Right ventricle myocardium inferior (tissue), 1 donor: Measurements from ENCODE around the gene CDCP2. TPM values are rescaled to one million over a fixed set of nuclear protein-coding genes. Genes with fewer than 3 reads are reported as not detected.

Experiments used
- ATAC-seq: fragments of 200-7000 bp; cut with Tn5 transposase; one replicate; pipeline ENCODE4 v1.9.1; 2020; ENCODE audit warnings: mild to moderate bottlenecking, moderate library complexity
- DNase-seq: peaks from one replicate; pipeline ENCODE4 v3.0.0; 2021; ENCODE audit errors: missing footprints
- intact Hi-C: fragments of 100-400 bp; cut with DNase I; formaldehyde crosslinking; loops from one replicate; pipeline ENCODE4 v1.11.0; 2022
- total RNA-seq: library from RNA; stranded (reverse); fragmentation: NEBNext Ultra II Directional; extraction: Animal tissue kit (Norgen Biotek cat#: 25700); gene quantifications from one replicate; pipeline ENCODE4 v1.2.1, GENCODE V29; 2021
- donor health status: DM: no; HTN: yes; CAD: no; lungs with severe emphysema.

Gene CDCP2
- total RNA-seq, 1 donor from 2014 or later: not detected

DNA sequence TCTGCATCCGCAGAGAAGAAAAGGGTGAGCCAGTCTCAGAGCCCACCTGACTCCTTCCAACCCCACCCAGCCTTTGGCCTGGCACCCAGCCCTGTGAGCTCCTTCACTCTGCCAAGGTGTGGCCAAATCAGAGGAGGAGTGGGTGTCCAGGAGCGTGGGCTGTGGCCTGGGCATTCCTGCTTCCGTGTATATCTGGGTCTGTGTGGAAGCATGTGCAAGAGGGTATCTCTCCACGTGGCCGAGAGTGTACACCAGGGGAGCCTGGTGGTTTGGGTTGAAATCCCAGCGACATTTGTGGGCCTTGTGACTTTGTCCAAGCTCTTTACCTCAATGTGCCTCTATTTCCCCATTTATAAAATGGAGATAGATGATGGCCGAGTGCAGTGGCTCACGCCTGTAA is 29.8 kb downstream of the CDCP2 start:
- ATAC-seq: no peak
- DNase-seq: no peak
- intact Hi-C loops: loop anchor here (5.0 kb wide), 2 partner anchors 284 to 689 kb away; partner anchors contain the start of gene SSBP3

GRCh38 chr1:54122135-54122751 is 30.6 kb downstream of the CDCP2 start:
- ATAC-seq (no peak), DNase-seq (no peak)
- intact Hi-C loops: loop anchor here (5.0 kb wide), 2 partner anchors 285 to 690 kb away; partner anchors contain the start of gene SSBP3

DNA sequence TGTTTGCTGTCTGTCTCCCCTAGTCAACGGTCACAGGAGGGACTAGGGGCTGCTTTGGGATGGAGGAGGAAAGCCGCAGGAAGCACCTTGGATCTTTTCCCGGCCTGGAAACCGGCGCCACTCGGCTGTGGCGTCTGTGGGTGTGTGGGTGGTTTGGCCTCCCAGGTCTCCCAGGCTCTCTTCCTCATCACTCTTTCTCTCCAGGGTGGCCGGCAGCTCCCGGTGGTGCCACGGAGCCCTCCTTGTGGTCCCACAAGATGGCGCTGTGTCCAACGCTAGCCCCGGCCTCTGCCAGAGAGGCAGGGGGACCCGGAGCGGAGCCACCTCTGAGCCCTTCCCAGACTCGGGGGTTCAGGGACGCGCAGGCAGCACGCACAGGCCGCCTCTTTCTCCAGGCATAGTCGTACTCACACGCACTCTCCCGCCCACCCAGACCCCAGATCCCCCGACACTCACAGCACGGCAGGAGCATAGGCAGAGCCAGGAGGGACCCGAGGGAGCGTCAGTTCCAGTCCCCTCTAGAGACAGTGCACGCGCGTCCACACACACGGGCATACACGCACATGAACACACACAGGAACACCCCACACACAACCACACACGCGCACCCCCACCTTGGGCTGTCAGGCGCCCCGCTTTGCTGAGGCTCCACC is 31.2 kb downstream of the CDCP2 start:
- intact Hi-C loops: loop anchor here (1.0 to 5.0 kb wide), 3 partner anchors 286 to 691 kb away; partner anchors contain the start of gene SSBP3
- ATAC-seq: peak; percentile 89
- peak; percentile 86 for DNase-seq

DNA sequence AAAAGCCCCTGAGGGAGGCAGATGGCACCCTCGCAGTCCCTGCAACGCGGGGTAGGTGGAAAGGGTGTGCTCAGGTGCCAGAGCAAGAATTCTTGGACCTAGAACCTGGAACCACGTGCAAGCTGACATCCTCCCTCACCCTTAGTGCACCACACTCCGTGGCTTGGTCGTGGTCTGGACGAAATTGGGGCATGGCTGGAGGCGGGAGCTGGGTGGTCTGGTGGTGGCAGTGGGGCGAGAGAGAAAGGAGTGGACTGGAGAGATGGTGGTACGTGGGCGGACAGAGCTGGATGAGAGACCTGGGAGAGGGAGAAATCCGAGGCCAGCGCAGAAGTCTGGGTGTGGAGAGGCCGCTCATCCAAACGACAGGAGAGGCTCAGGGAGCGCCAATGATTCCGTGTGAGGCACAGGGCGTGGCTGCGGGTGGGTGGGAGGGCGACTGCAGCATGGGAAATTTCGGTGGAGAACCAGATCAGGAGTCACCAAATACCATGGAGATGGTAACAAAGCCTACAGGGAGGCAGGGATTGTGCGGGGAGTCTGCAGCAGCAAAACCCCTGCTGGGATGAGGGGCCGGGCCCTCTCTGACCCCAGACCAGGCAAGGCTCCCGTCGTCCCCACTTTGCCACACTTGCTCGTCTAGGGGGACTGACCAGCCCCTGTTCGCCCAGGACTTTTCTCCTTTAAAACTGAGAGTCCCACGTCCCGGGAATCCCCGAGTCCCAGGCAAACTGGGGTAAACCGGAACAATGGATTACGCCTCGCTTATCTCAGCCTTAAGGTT is 31.9 kb downstream of the CDCP2 start:
- intact Hi-C loops: loop anchor here (1.0 to 5.0 kb wide), 3 partner anchors 286 to 691 kb away; partner anchors contain the start of gene SSBP3
- DNase-seq (no peak), ATAC-seq (no peak)

DNA sequence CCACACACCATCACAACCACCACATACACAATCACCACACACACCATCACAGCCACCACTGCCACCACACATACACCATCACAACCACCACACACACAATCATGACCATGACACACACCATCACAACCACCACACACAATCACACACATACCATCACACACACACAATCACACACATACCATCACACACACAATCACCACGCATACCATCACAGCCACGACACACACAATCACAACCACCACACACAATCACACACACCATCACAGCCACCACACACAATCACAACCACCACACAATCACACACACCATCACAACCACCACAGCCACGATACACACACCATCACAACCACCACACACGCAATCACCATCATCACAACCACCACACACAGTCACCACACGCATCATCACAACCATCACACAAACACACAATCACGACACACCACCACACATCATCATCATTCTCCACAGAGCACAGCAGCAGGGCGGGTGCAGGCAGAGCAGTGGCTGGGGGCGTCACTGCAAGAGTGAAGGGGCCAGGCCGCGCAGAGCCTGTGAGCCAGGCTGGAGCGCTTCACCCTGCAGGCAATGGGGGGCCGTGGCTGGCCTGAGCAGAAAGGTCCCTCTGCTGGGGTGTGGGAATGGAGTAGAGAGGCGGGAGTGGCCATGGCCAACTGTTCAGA is 32.6 kb downstream of the CDCP2 start:
- no peak for DNase-seq
- ATAC-seq: no peak
- intact Hi-C loops: loop anchor here (5.0 kb wide), 2 partner anchors 287 to 692 kb away; partner anchors contain the start of gene SSBP3

- intact Hi-C loops: no loop called here
- DNase-seq (no peak), ATAC-seq (no peak)
These were observed 34.1 kb downstream of the CDCP2 start for GRCh38 chr1:54118704-54119103.

- intact Hi-C loops: no loop called here
- ATAC-seq: no peak
- no peak for DNase-seq
These were observed 34.8 kb downstream of the CDCP2 start for GRCh38 chr1:54117815-54118563.

DNA sequence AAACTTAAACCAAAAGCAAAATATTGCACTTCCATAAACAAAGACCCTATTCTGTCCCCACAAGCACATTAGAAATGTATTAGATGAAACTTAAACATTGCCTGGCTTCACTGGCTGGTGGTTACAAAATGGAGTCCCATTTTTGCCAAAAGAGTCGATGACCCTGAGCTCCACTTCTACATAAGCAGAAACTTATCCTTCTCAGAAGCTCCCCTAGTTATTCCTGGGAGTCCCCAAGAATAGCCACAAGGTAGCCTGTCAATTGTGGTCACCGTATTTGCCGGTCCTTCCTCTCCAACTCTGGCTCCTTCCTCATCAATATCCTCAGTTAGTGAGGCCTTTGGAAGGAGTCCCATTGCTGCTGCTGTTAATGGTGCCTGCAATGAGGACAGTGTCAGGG is 37.3 kb downstream of the CDCP2 start:
- intact Hi-C loops: no loop called here
- no peak for DNase-seq
- ATAC-seq: no peak

DNA sequence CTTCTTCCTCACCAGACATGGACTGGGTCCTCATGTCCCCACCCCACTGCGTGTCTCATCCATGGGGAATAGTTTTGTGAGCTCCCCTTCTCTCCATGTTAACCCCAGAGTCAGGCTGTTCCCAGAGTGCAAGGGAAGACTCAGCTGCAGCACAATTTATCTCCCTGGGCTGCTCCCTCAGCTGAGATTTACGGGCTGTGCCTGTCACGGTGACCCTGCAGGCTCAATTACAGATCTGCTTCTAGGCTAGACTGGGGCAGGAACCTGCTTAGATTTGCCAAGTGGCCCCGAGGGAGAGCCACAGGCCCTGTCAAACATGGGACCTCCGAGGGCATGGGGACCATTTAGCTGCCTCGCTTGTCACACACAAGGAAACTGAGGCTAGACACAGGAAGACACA is 37.8 kb downstream of the CDCP2 start:
- intact Hi-C loops: no loop called here

DNA sequence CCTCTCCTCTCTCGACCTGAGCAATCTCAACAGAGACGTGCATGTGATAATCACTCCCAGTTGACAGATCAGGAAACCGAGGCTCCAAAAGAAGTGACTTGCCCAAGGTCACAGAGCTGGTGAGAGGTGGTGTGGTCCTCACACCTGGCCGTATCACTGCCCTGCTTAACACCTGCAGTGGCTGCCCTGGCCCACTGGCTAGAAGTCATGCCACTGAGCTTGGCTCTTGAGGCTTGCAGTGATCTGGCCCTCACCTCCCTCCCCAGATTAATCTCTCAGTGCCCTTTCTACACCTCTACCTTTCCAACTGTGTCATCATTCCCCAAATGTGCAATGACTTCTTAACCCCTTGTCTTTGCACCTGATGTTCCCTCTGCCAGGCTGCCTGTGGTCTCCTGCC is 38.8 kb downstream of the CDCP2 start:
- ATAC-seq: no peak
- intact Hi-C loops: no loop called here
- no peak for DNase-seq

More for the DNA sequence above, 37.8 kb downstream of the CDCP2 start:
- no peak for DNase-seq
- ATAC-seq: no peak

DNA sequence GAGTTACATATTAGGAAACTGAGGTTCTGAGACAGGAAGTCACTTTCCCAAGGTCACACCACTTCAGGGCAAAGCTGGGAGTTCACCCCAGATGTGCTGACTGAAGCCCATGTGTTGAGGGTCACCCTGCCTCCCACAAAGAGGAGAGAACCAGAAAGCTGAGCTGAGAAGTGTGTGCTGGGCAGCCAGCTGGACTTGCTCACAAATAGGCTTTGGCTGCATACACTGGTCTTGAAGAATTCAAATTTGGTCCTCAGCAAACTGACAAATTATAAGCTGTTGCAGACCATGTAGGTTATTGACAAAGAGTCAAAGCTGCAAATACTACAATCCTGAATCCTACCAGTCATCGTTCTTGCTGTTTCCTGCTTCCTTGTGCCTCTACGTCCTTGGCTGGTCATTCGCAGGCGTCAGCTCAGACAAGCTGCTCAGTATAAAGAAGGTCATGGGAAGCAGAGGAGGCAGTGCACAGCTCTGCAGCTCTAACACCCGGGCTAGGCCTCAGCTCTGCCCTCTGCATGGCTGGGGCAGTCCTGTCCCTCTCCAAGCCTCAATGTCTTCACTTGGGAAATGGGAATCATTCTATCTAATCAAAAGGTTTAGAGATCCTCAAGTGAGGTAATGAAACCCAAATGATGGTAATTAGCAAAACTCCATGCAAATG is 40.0 kb downstream of the CDCP2 start:
- ATAC-seq (no peak), DNase-seq (no peak)
- intact Hi-C loops: no loop called here

GRCh38 chr1:54112027-54112426 is 40.8 kb downstream of the CDCP2 start:
- ATAC-seq (no peak), DNase-seq (no peak)
- intact Hi-C loops: no loop called here

GRCh38 chr1:54111624-54112023 is 41.2 kb downstream of the CDCP2 start:
- DNase-seq (no peak), ATAC-seq (no peak)
- intact Hi-C loops: no loop called here

- DNase-seq (no peak), ATAC-seq (no peak)
- intact Hi-C loops: no loop called here
These were observed 41.8 kb downstream of the CDCP2 start for GRCh38 chr1:54110996-54111395.

GRCh38 chr1:54109129-54110090 is 43.4 kb downstream of the CDCP2 start:
- no peak for ATAC-seq

GRCh38 chr1:54108156-54108555 is 44.6 kb downstream of the CDCP2 start:
- intact Hi-C loops: no loop called here
- DNase-seq (no peak), ATAC-seq (no peak)

More at GRCh38 chr1:54109129-54110090, 43.4 kb downstream of the CDCP2 start:
- no peak for DNase-seq
- intact Hi-C loops: no loop called here

DNA sequence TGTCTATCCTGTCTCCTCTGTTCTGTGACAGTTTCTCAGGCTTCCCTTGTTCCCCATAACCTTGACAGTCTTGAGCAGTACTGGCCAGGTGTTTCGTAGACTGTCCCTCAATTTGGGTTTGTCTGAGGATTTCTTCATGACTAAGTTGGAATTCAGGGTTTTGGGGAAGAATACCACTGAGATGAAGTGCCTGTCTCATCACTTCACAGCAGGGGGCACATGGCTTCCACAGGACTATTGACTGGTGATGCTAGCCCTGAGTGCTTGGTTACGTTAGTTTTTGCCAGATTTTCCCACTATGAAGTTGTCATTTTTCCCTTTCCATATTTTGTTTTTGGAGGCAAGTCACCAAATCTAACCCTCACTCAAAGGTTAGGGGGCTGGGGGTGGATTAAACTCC is 45.7 kb downstream of the CDCP2 start:
- no peak for ATAC-seq
- intact Hi-C loops: no loop called here

More for the DNA sequence above, 45.7 kb downstream of the CDCP2 start:
- DNase-seq: no peak
